Rectal smooth muscle tissue (tissue), 1 donor: Measurements from ENCODE around the gene TSEN34.
"Not testable (repeated sequence)": the region's sequence is repeated elsewhere in the genome, so short reads cannot be mapped to it uniquely, and the experiment has no call there.

ENCODE experiments used
- H3K27ac ChIP-seq: one replicate; pipeline ENCODE4 v1.7.0; 2013; ENCODE audit warnings: low read depth, low read length, inconsistent platforms
- H3K27me3 ChIP-seq: one replicate; pipeline ENCODE4 v1.7.0; 2013; ENCODE audit warnings: low read length; ENCODE audit not compliant: control insufficient read depth, insufficient read depth
- H3K36me3 ChIP-seq: one replicate; pipeline ENCODE4 v1.7.0; 2013; ENCODE audit warnings: low read length; ENCODE audit not compliant: control insufficient read depth, insufficient read depth
- H3K4me1 ChIP-seq: one replicate; pipeline ENCODE4 v1.7.0; 2013; ENCODE audit warnings: low read length; ENCODE audit not compliant: control insufficient read depth, insufficient read depth
- H3K4me3 ChIP-seq: one replicate; pipeline ENCODE4 v1.7.0; 2013; ENCODE audit warnings: low read length
- H3K9ac ChIP-seq: one replicate; pipeline ENCODE4 v1.7.0; 2013; ENCODE audit warnings: low read length

TSEN34 gene

DNA sequence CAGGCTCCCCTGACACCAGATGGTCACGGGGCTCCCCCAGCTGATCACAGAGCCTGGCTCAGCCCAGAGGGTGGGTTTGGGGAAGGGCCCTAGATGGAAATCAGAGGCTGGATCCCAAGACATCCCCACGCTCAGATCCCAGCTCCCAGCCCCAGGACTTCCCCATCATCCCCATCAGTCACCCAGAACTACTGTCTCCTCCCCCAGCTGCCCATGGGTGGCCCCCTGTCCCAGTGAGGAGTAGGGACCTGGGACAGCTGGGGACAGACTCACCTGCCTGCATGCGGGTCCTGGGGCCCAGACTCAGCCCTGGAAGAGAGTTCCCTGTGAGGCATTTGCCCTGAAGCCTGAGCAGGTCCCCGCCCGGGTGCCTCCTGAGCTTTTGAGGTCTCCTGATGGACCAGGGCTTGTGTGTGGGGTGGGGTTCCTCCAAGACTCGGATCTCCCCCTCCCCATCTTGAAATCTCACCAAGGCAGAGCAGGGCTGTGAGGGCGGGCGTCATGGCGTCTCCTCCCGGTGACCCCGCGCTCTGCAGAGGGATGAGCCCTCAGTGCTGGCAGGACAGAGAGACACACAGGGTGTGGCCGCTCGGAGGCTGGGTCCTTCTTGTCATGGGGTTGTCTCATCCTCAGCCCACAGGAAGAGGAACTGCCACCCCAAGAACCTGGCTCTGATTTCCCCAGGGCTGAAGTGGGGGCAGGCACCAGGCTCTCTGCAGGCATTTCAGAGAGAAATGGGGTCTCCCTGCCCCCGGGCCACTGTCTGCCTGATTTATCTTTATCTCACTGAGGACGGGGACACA is 31.6 kb downstream of the TSEN34 start, which contains the start of gene LILRB3:
LILRB3 (minus strand) TSS at position 534 of the 803 bp plus-strand sequence; CDS start at position 503, 31 bp downstream.
- H3K36me3 ChIP-seq, H3K27ac ChIP-seq, H3K4me3 ChIP-seq, H3K9ac ChIP-seq, H3K4me1 ChIP-seq, H3K27me3 ChIP-seq: not testable (repeated sequence)

GRCh38 chr19:54223277-54223936 is 32.3 kb downstream of the TSEN34 start:
- not testable (repeated sequence) for H3K27ac ChIP-seq, H3K4me3 ChIP-seq

GRCh38 chr19:54223937-54224281 is 32.8 kb downstream of the TSEN34 start:
- not testable (repeated sequence) for H3K4me1 ChIP-seq, H3K27ac ChIP-seq, H3K36me3 ChIP-seq, H3K27me3 ChIP-seq, H3K4me3 ChIP-seq, H3K9ac ChIP-seq

More at GRCh38 chr19:54223277-54223936, 32.3 kb downstream of the TSEN34 start:
- H3K4me1 ChIP-seq, H3K36me3 ChIP-seq, H3K9ac ChIP-seq, H3K27me3 ChIP-seq: not testable (repeated sequence)

- not testable (repeated sequence) for H3K27ac ChIP-seq, H3K36me3 ChIP-seq, H3K9ac ChIP-seq, H3K4me3 ChIP-seq, H3K4me1 ChIP-seq, H3K27me3 ChIP-seq
Measured at GRCh38 chr19:54224619-54225018, 33.5 kb downstream of the TSEN34 start.

DNA sequence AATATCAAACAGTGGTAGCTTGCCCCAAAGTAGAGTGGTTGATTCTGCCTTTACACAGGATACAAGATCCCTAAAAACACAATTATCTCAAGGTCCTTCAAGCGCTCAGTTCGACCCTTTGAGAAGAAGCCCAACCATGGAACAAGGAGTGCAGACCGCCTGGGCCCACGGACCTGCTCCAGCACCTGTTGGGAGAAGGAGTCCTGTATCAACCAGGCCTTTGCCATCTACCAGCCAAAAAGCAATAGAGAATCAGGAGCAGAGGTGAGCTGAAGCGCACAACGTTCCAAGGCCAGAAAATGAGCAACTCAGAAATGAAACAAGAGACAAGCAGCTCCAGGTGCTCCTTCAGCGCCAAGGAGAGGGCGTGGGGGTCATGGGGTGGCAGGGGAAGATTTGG is 38.0 kb downstream of the TSEN34 start:
- Histone ChIP-seq H3K4me3 (no peak overlapping the region), H3K36me3 (no peaks in the 10 kb centered on the region), H3K9ac (no peak overlapping the region), H3K4me1 (no peaks in the 10 kb centered on the region), H3K27me3 (no peaks in the 10 kb centered on the region), H3K27ac (no peak overlapping the region)

GRCh38 chr19:54230031-54230430 is 38.9 kb downstream of the TSEN34 start:
- no peak overlapping the region for H3K27ac ChIP-seq
- H3K4me1 ChIP-seq: no peaks in the 10 kb centered on the region
- no peak overlapping the region for H3K4me3 ChIP-seq
- H3K27me3 ChIP-seq: no peaks in the 10 kb centered on the region
- H3K9ac ChIP-seq: no peak overlapping the region
- H3K36me3 ChIP-seq: no peaks in the 10 kb centered on the region

DNA sequence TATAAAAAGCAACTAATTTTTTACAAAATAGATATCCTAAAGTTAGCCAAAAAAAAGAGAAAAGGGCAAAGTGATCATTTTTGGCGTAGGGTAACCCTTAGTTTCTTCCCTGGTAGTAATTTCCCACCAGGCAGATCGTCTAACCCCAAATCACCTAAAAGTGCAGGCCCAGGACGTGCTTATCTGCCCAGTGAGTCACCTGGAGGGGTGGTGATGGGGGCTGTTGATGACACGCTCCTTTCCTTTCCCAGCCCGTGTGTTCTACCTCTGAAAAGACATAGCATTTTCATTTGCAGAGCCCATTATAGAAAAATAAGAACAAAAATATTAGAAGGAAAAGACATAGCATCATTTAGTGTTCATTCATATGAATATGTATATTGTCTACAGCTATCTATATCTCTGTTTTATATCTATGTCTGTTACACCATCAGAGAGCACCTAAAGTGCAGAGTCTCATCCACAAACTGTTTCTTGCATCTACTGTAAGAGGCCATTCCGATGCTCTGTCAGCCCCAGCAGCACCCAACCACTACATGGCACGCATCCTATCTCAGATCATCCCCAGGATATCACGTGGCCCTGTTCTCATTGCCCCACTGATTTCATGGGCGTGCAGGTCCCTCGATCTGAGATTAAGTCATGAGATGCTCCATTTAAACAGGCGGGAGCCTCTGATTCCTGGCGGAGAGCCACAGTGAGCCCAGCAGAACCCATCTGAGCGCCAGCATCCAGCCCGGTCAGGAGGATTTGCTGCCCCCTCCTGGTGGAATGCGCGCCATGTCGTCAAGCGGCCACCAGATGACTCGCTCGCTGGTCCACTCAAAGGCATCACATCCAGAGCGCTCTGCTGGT is 40.2 kb downstream of the TSEN34 start:
- H3K27ac ChIP-seq: no peak overlapping the region
- H3K4me3 ChIP-seq: no peak overlapping the region
- H3K27me3 ChIP-seq: no peaks in the 10 kb centered on the region
- H3K9ac ChIP-seq: no peak overlapping the region
- H3K4me1 ChIP-seq: no peaks in the 10 kb centered on the region
- no peaks in the 10 kb centered on the region for H3K36me3 ChIP-seq

GRCh38 chr19:54233941-54234340 is 42.8 kb downstream of the TSEN34 start:
- Histone ChIP-seq H3K9ac (no peak overlapping the region), H3K4me3 (no peak overlapping the region), H3K27me3 (no peaks in the 10 kb centered on the region), H3K36me3 (no peaks in the 10 kb centered on the region), H3K27ac (no peak overlapping the region), H3K4me1 (no peaks in the 10 kb centered on the region)

- H3K9ac ChIP-seq, H3K27ac ChIP-seq, H3K4me1 ChIP-seq, H3K27me3 ChIP-seq, H3K4me3 ChIP-seq, H3K36me3 ChIP-seq: not testable (repeated sequence)
Measured at GRCh38 chr19:54239491-54240371, 48.6 kb downstream of the TSEN34 start.

- not testable (repeated sequence) for H3K9ac ChIP-seq, H3K4me3 ChIP-seq, H3K27me3 ChIP-seq, H3K27ac ChIP-seq, H3K36me3 ChIP-seq, H3K4me1 ChIP-seq
Measured at GRCh38 chr19:54240372-54241336, 49.5 kb downstream of the TSEN34 start.

GRCh38 chr19:54242234-54242633 is 51.1 kb downstream of the TSEN34 start:
- H3K9ac ChIP-seq: not testable (repeated sequence)

More at GRCh38 chr19:54242234-54242633, 51.1 kb downstream of the TSEN34 start:
- not testable (repeated sequence) for H3K36me3 ChIP-seq, H3K27ac ChIP-seq, H3K4me1 ChIP-seq, H3K27me3 ChIP-seq, H3K4me3 ChIP-seq
